ENCODE measurements around the gene FGA. TPM values are rescaled to one million over a fixed set of nuclear protein-coding genes. Genes with fewer than 3 reads are reported as not detected.
A peak's percentile ranks its signal among the peaks of the same experiment; 100 is the strongest.

Gene FGA
- total RNA-seq, 1 donor: not detected

- DNase-seq (ENCODE audit: insufficient read length, low spot score, missing footprints): no peak
- Histone ChIP-seq H3K27ac (ENCODE audit: low read depth, low read length) (no peak overlapping the region), H3K9me3 (ENCODE audit: low read depth, low read length) (no peaks in the 10 kb centered on the region), H4K20me1 (ENCODE audit: insufficient read depth, low read length) (no peaks in the 10 kb centered on the region), H3K36me3 (ENCODE audit: insufficient read depth, low read length) (no peaks in the 10 kb centered on the region), H3K4me3 (ENCODE audit: insufficient read depth, low read length) (no peak overlapping the region), H3K4me1 (ENCODE audit: insufficient read depth, low read length) (peaks cover 3% of the 10 kb centered on the region), H3K27me3 (ENCODE audit: insufficient read depth, low read length) (peaks cover 21% of the 10 kb centered on the region), H2AFZ (ENCODE audit: low read length) (no peak overlapping the region), H3K79me2 (ENCODE audit: insufficient read depth, low read length) (no peaks in the 10 kb centered on the region), H3K4me2 (ENCODE audit: insufficient read depth, low read length) (no peak overlapping the region)
- TF ChIP-seq CTCF (IDR thresholded peaks at IDR 0.05; ENCODE audit: extremely low read depth, low read depth, low read length): peak; percentile 56
Measured at GRCh38 chr4:154622598-154622997, 32.1 kb upstream of the FGA start.

- Histone ChIP-seq H3K9me3 (ENCODE audit: low read depth, low read length) (no peaks in the 10 kb centered on the region), H3K79me2 (ENCODE audit: insufficient read depth, low read length) (no peaks in the 10 kb centered on the region), H4K20me1 (ENCODE audit: insufficient read depth, low read length) (no peaks in the 10 kb centered on the region), H2AFZ (ENCODE audit: low read length) (no peak overlapping the region), H3K4me1 (ENCODE audit: insufficient read depth, low read length) (no peaks in the 10 kb centered on the region), H3K27me3 (ENCODE audit: insufficient read depth, low read length) (peaks cover 10% of the 10 kb centered on the region), H3K27ac (ENCODE audit: low read depth, low read length) (no peak overlapping the region), H3K36me3 (ENCODE audit: insufficient read depth, low read length) (no peaks in the 10 kb centered on the region), H3K4me3 (ENCODE audit: insufficient read depth, low read length) (no peak overlapping the region), H3K4me2 (ENCODE audit: insufficient read depth, low read length) (no peak overlapping the region)
- no peak for DNase-seq (ENCODE audit: insufficient read length, low spot score, missing footprints)
- TF ChIP-seq CTCF (IDR thresholded peaks at IDR 0.05; ENCODE audit: extremely low read depth, low read depth, low read length): no peak
Measured at GRCh38 chr4:154620111-154620510, 29.6 kb upstream of the FGA start.

GRCh38 chr4:154618708-154619315 is 28.3 kb upstream of the FGA start:
- H4K20me1 ChIP-seq (ENCODE audit: insufficient read depth, low read length): no peaks in the 10 kb centered on the region
- H3K79me2 ChIP-seq (ENCODE audit: insufficient read depth, low read length): no peaks in the 10 kb centered on the region
- H2AFZ ChIP-seq (ENCODE audit: low read length): no peak overlapping the region
- DNase-seq (ENCODE audit: insufficient read length, low spot score, missing footprints): no peak
- TF ChIP-seq CTCF (IDR thresholded peaks at IDR 0.05; ENCODE audit: extremely low read depth, low read depth, low read length): peak; percentile 82
- H3K27ac ChIP-seq (ENCODE audit: low read depth, low read length): no peak overlapping the region
- H3K4me3 ChIP-seq (ENCODE audit: insufficient read depth, low read length): no peak overlapping the region
- H3K4me1 ChIP-seq (ENCODE audit: insufficient read depth, low read length): no peaks in the 10 kb centered on the region
- H3K36me3 ChIP-seq (ENCODE audit: insufficient read depth, low read length): no peaks in the 10 kb centered on the region
- no peak overlapping the region for H3K4me2 ChIP-seq (ENCODE audit: insufficient read depth, low read length)
- H3K27me3 ChIP-seq (ENCODE audit: insufficient read depth, low read length): peaks cover 9% of the 10 kb centered on the region
- H3K9me3 ChIP-seq (ENCODE audit: low read depth, low read length): no peaks in the 10 kb centered on the region

- Histone ChIP-seq H3K4me3 (ENCODE audit: insufficient read depth, low read length) (no peak overlapping the region), H4K20me1 (ENCODE audit: insufficient read depth, low read length) (no peaks in the 10 kb centered on the region), H3K4me1 (ENCODE audit: insufficient read depth, low read length) (no peaks in the 10 kb centered on the region), H3K27ac (ENCODE audit: low read depth, low read length) (no peak overlapping the region), H3K79me2 (ENCODE audit: insufficient read depth, low read length) (no peaks in the 10 kb centered on the region), H3K27me3 (ENCODE audit: insufficient read depth, low read length) (peaks cover 7% of the 10 kb centered on the region), H3K9me3 (ENCODE audit: low read depth, low read length) (no peaks in the 10 kb centered on the region), H3K4me2 (ENCODE audit: insufficient read depth, low read length) (no peak overlapping the region), H3K36me3 (ENCODE audit: insufficient read depth, low read length) (no peaks in the 10 kb centered on the region), H2AFZ (ENCODE audit: low read length) (no peak overlapping the region)
- TF ChIP-seq CTCF (IDR thresholded peaks at IDR 0.05; ENCODE audit: extremely low read depth, low read depth, low read length): no peak
- DNase-seq (ENCODE audit: insufficient read length, low spot score, missing footprints): no peak
Measured at GRCh38 chr4:154617820-154618317, 27.3 kb upstream of the FGA start.
